Central memory CD4-positive, alpha-beta T cell (primary cell): Measurements from ENCODE around the gene MAML3.

ENCODE experiments used
- DNase-seq: peaks from one replicate; pipeline ENCODE4 v3.0.0; 2022

MAML3 gene

GRCh38 chr4:140097572-140097971 is 56.4 kb downstream of the MAML3 start:
- DNase-seq, result no peak

- no peak for DNase-seq
These were observed 57.1 kb downstream of the MAML3 start for GRCh38 chr4:140096921-140097320.

GRCh38 chr4:140096483-140096861 is 57.5 kb downstream of the MAML3 start:
- DNase-seq, result no peak

GRCh38 chr4:140095694-140096482 is 58.1 kb downstream of the MAML3 start:
- DNase-seq, result peak; percentile 77

GRCh38 chr4:140094438-140095420 is 59.3 kb downstream of the MAML3 start:
- DNase-seq, result peak; percentile 51

GRCh38 chr4:140092094-140092851 is 61.7 kb downstream of the MAML3 start:
- DNase-seq, result no peak

GRCh38 chr4:140091305-140091704 is 62.7 kb downstream of the MAML3 start:
- no peak for DNase-seq

GRCh38 chr4:140090215-140090731 is 63.7 kb downstream of the MAML3 start:
- DNase-seq, result no peak

GRCh38 chr4:140089216-140089615 is 64.8 kb downstream of the MAML3 start:
- DNase-seq, result no peak

GRCh38 chr4:140088323-140088967 is 65.5 kb downstream of the MAML3 start:
- no peak for DNase-seq

GRCh38 chr4:140085881-140086280 is 68.1 kb downstream of the MAML3 start:
- DNase-seq, result no peak

GRCh38 chr4:140085062-140085622 is 68.8 kb downstream of the MAML3 start:
- no peak for DNase-seq

- DNase-seq, result no peak
These were observed 69.6 kb downstream of the MAML3 start for GRCh38 chr4:140084385-140084784.

- DNase-seq, result no peak
These were observed 71.6 kb downstream of the MAML3 start for GRCh38 chr4:140082391-140082755.

GRCh38 chr4:140081641-140082390 is 72.2 kb downstream of the MAML3 start:
- no peak for DNase-seq

GRCh38 chr4:140080883-140081282 is 73.1 kb downstream of the MAML3 start:
- DNase-seq, result no peak

- no peak for DNase-seq
These were observed 75.6 kb downstream of the MAML3 start for GRCh38 chr4:140078366-140078765.

- DNase-seq, result peak; percentile 14
These were observed 77.7 kb downstream of the MAML3 start for GRCh38 chr4:140076307-140076706.

- DNase-seq, result peak; percentile 70
These were observed 82.2 kb downstream of the MAML3 start for GRCh38 chr4:140071806-140072205.

- no peak for DNase-seq
These were observed 83.0 kb downstream of the MAML3 start for GRCh38 chr4:140070973-140071372.

- DNase-seq, result no peak
These were observed 83.6 kb downstream of the MAML3 start for GRCh38 chr4:140070366-140070765.
